ENCODE data around the gene PIP5K1C. TPM values are rescaled to one million over a fixed set of nuclear protein-coding genes. Genes with fewer than 3 reads are reported as not detected.

Gene PIP5K1C
- total RNA-seq, 1 donor from 2014 or later, result 16.4 TPM

GRCh38 chr19:3608079-3608641 is 92.1 kb downstream of the PIP5K1C start:
- ATAC-seq, result no peak

DNA sequence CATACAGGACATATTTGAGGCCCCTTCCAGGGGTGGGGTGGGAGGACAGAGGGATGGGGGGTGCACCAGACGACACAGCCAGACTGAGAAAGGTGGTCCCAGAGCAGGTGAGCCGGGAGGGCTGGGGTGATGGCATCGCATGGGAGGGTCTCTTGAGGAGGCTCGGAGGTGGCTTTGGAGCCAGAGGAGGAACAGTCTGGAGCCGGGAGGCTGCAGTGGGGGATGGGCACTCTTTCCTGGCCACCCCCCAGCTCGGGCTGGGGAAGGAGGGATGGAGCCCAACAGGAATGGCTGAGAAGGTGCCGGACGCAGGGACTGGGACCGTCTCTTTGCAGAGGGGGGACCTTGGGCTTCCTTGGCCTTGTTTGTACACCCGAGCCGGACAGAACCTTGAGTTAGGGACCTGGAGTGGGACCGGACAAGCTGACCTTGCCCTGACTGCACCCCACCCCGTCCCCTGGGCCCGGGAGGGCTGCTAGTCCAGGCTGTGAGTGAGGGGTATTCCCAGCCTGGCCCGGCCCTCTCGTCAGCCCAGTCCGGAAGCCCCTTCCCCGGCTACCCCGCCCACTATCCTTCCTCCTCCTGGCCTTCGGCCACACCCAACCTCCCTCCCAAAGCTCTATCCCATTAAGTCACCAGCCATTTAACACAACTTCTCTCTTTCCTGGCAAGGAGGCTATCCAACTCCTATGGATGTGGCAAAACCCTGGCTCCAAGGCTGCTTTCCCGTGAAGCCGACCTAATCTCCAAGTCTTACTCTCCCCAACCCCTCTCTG is 92.8 kb downstream of the PIP5K1C start:
- ATAC-seq, result peak; percentile 30

- ATAC-seq, result peak; percentile 35
Observed at GRCh38 chr19:3606690-3607289, 93.5 kb downstream of the PIP5K1C start, which contains the start of gene TBXA2R. Gene TBXA2R, minus strand, starts transcription at chr19:3606875. Its CDS starts 6,241 bp downstream, at chr19:3600634.

DNA sequence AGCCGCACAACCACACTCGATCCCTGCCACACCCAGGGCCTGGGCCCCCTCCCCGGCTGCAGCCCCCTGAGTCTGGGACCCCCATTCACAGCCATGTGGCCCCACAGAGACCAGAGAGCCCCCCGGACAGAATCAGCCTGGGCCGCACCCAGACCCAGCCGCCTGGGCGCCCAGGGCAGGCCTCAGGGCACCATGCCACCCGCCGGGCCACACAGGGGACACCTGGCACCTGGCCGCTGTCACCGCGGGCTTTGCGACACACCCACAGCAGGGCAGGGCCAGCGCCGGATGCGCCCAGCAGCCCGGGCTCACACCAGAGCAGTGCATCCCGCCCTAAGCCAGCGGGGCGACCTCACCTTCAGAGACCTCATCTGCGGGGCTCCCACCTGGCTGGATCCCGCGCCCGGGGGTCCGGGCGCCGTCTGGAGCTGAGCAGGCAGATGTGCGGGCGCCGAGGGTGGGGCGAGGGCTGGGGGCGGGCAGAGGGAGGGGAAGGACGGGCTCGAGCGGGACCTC is 94.0 kb downstream of the PIP5K1C start:
- ATAC-seq, result peak; percentile 61

DNA sequence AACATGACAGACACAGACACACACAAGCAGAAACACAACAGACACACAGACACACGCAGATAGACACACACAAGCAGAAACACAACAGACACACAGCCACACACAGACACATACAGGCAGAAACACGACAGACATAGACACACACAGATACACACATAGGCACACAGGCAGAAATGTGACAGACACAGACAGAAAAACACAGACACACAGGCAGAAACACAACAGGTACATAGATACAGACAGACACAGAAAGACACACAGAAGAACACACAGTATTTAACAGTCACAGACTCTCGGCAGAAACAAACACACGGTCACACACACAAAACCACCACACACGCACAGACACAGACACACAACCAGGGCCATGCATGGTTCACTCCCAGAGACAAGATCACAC is 94.5 kb downstream of the PIP5K1C start:
- ATAC-seq, result no peak

DNA sequence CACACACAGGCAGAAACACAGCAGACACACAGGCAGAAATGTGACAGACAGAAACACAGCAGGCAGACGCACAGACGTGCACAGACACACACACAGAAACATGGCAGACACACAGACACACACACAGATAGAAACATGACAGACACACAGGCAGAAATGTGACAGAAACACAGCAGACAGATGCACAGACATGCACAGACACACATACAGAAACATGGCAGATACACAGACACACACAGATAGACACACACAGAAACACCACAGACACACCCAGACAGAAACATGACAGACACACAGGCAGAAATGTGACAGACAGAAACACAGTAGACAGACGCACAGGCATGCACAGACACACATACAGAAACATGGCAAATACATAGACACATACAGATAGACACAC is 94.9 kb downstream of the PIP5K1C start:
- ATAC-seq, result no peak

DNA sequence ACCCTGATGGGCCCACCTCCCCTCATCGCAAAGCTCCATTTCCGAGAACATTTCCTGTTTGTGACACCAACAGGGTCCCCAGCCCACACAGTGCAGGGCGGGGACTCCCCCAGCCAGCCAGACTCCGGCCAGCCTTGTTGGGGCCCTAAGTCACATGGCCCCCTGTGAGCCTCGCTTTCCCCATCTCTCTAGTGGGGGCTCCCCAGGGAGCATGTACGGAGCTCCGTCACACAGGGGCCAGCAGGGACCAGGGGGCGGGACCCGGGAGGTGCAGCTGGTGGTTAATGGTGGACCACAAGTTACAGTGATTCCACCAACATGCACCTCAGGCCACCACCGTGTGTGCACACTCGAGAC is 95.3 kb downstream of the PIP5K1C start:
- no peak for ATAC-seq

DNA sequence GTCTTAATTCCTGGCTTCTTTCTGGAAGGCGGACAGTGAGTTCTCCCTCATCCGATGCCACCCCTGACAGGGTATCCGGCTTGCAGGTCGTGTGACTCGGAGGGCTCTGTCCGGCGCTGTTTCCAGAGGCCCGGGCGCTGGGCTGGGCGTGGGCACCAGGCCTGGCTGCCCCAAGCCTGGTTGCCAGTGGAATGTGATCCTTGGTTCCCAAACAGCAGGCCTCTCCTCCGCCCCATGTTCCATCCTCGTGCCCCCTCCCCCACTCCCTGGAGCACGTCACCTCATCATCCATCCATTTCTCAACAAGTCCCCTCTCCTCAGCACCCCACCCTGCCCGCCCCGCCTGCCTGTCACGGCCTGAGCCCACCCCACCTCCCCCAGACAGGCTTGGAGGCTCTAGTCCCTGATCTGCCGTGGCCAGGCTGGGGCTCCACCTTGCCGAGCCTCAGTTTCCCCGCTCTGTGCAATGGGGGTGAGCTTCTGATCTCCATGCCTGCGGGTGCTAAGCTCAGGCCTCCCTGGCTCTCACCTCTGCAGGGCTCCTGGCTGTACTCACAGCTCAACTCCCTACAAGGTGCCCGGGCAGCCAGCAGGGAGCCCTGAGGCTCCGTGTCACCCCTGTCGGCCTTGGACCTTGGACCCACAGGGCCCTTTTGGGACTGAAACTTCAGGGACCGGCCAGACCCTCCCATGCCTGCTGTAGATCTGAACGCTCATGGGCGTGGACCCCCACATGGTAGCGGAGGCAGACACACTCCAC is 95.9 kb downstream of the PIP5K1C start:
- no peak for ATAC-seq

DNA sequence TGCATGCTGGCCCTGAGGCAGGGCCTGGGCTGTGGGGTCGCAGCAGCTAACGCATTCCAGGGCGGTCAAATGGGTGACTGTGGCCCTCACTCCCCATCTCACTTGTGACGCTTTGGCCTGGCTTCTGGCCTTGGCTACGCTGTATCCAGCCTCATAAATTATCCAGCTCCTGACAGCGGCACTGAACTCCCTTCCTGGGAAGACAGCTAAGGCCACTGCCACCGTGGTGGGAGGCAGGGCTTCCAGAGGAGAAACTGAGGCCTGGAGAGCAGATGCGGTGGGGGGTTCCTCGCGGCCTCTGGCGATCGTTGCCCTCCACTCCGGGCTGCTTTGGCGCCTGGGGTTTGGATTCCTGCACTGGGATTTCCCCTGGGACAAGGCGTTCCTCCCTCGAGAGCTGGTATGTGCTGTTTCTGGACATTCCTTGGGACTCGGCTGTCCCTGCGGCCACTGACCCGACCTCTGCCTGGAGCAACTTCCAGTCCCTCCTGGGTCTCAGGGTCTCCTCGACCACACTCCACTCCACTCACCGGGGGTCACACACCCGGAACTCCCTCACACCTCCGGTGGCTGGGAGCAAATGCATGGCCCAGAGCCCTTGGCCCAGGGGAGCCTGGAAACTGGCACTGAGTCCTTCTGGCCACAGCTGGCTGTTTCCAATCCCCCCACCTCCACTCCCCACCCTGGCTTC is 97.0 kb downstream of the PIP5K1C start:
- ATAC-seq, result no peak

GRCh38 chr19:3601021-3601420 is 99.2 kb downstream of the PIP5K1C start:
- no peak for ATAC-seq

GRCh38 chr19:3599776-3600187 is 100.5 kb downstream of the PIP5K1C start:
- peak; percentile 12 for ATAC-seq

DNA sequence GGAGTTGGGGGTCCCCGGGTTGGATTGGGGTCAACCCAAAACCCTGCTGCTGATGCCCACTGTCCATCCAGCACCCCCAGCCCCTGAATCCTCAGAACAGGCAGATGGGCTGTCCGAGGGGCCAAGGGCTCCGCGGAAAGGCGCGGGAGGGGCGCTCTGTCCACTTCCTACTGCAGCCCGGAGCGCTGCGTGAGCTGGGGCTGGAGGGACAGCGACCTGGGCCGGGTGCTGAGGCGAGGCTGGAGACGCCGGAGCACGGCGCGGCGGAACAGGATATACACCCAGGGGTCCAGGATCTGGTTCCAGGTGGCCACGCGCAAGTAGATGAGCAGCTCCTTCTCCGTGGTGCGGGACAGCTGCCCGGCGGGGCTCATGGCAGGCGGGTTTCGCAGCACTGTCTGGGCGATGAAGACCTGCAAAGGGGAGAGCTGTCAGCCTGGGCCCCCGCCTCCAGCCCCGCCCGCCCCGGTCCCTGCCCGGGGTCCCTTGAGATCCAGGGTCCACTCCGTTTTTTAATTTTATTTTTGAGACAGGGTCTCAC is 104.7 kb downstream of the PIP5K1C start:
- no peak for ATAC-seq

GRCh38 chr19:3593156-3593555 is 107.1 kb downstream of the PIP5K1C start:
- peak; percentile 20 for ATAC-seq

GRCh38 chr19:3591876-3592613 is 108.2 kb downstream of the PIP5K1C start:
- ATAC-seq, result no peak

DNA sequence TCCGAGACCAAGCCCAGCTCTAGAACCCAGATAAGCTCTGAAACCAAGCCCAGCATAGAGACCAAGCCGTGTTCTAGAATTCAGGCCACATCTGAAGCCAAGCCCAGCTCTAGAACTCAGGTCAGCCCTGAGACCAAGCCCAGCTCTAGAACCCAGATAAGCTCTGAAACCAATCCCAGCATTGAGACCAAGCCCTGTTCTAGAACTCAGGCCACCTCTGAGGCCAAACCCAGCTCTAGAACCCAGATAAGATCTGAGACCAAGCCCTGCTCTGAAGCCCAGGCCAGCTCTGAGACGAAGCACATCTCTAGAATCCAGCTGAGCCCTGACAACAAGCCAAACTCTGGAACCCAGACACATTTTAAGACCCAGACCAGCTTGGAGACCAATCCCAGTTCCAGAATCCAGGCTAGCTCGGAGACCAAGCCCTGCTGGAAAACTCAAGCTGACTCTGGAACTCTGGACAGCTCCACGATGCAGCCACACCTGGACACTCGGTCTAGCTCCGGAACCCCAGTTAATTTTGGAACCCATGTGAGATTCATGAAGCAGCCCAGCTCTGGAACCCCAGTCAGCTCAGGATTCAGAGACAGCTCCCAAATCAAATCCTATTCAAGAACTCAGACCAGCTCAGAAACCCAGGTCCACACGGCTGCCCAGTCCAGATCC is 109.1 kb downstream of the PIP5K1C start:
- ATAC-seq, result no peak

- ATAC-seq, result no peak
Observed at GRCh38 chr19:3589949-3590348, 110.3 kb downstream of the PIP5K1C start.

DNA sequence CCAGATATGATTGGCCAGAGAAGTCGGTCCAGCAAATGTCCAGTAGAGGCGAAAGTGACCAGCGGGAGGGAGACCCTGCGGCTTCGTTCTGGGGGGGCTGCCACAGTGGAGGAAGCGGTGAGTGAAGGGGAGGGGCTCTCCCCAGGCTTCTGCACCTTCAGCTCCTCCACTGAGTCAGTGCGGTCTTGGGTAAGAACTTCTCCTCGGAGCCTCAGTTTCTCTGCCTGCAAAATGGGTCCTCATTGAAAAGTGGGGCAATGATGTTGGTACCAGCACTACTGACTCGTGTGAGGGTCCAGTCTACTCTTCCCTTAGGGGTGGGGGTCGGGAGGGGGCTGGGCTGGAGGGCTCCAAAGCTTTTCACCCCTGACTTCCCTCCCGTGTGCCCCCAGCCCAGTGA is 110.8 kb downstream of the PIP5K1C start:
- no peak for ATAC-seq

DNA sequence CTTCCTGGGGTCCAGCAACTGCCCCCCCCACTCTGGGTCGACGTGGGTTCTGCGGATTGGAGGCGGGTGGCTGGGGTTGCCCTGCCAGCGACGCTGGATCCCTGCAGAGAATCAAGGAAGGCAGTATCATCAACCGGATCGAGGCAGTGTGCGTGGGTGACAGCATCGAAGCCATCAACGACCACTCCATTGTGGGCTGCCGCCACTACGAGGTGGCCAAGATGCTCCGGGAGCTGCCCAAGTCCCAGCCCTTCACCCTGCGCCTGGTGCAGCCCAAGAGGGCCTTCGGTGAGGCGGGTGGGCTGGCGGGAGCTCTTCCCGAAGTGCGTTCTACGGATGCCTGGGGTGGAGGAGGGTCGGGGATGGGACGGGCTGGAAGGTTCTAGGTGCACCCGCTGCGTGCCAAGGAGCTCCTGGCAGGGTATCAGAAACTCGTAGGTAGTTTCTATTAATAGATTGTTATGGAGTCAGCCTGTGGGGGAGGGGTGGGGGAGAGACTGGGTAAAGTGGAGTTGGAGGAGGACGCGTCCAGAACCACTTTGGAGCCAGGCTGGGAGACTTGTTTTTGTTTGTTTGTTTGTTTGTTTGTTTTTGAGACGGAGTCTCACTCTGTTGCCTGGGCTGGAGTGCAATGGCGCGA is 113.4 kb downstream of the PIP5K1C start:
- ATAC-seq, result peak; percentile 14

DNA sequence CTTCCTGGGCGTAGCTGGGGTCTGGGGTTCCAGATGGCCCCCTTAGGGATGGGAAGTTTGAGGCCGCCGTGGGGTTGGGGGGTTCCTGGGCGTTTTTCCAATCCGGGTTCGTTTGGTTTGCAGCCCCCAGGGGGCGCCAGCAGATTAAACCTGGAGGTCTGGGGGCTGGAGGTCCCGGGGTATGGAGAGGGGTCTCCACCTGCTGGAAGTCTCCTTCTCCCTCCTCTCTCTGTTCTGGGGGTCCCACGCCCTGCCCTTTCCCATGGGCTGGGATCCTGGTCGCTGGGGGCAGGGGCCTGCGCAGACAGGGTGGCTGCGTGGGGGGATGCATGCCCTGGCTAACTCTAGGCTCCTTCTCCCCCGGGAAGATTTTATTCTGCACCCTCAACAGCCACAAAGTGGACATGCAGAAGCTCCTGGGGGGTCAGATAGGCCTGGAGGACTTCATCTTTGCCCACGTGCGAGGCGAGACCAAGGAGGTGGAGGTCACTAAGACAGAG is 114.1 kb downstream of the PIP5K1C start:
- no peak for ATAC-seq
